GM15510 (cell line): ENCODE results near the gene SLC8A2.

Source experiments
- POLR2A ChIP-seq: IDR thresholded peaks from 3 replicates; pipeline ENCODE4 v1.6.1; 2011; ENCODE audit warnings: borderline replicate concordance; ENCODE audit not compliant: insufficient read length; ENCODE audit errors: extremely low read depth

Gene SLC8A2

DNA sequence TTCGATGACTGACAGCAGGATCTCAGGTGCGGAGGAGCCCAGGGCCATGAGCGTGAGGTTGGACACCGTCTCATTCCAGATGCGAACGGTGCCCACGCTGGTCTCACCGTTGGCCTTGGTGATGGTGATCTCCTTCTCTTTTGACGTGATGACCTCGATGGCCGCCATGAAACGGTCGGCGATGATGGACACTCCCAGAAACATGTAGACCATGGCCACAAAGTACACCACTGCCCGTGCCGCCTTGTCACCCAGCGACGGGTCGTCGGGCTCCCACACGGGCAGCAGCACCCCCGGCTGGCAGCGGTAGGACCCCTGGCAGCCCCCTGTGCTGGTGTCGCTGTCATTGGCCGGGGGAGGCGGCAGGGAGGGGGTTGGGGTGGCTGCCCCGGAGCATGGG is 5.7 kb downstream of the SLC8A2 start:
- TF ChIP-seq POLR2A: no peak

DNA sequence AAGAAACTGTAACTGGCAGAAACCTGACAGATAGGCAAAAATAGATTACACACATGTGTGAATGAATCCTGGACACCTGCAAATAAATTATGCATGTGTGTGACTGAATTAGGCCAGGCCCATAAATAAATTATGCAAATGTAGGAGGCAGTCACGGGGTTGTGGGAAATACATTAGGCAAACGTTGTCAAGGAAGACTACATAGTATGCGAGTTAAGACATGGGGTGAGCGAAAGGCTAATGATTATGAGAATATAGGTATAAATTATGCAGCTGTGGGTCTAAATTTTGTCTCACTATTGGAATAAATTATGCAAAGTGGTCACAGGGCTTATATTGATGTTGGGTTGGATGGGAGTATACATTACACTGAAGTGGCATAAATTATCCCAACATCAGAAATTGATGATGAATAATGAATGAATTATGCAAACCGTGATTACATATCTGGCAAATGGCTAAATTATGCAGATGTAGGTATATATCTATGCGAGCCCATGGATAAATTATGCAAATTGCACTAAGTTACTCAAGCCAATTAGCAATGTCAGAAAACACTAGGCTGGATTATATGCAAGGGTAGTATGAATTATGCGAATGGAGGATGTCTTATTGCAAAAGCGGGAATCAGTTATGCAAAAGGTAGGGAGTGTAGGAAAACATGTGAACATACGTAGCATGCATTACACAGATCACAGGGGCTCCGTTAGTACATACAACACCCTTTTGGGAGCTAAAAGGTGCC is 6.8 kb downstream of the SLC8A2 start:
- TF ChIP-seq POLR2A: no peak

- TF ChIP-seq POLR2A: no peak
These were observed 9.8 kb downstream of the SLC8A2 start for GRCh38 chr19:47461876-47462275.

- TF ChIP-seq POLR2A: no peak
These were observed 12.2 kb downstream of the SLC8A2 start for GRCh38 chr19:47459477-47459876.

- no peak for TF ChIP-seq POLR2A
These were observed 13.0 kb downstream of the SLC8A2 start for GRCh38 chr19:47458672-47459071.

DNA sequence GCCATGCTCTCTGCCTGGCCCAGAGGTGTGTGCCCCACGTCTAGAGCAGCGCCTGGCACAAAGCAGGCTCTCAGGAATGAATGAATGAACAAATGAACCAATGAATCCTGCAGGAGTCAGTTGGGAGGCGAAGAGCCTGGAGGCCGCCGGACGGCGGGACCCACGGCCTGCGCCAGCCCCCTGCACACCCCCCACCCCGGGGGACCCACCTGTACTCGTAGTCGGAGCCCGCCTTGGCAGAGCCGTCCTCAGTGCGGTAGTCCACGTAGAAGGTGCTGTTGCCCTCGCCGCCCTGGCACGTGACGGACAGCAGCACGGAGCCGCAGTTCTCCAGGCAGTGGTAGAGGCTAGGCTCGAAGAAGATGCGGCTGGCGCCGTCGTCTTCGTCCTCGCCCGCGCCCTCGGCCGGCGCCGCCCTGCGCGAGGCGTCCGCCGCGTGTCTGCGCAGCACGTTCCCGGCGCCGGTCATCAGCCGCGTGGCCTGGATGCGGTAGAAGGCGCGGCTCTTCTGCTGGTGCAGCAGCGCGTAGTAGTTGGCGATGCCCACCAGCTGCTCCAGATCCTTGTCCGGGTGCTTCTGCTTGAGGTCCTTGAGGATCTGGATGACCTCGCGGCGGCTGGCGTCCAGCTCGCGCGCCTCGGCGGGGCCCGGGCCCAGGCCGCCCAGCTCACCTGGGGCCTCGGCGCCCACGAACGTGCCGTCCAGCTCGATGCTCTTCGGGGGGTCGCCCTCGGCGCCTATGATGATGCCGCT is 14.8 kb downstream of the SLC8A2 start:
- TF ChIP-seq POLR2A: no peak

DNA sequence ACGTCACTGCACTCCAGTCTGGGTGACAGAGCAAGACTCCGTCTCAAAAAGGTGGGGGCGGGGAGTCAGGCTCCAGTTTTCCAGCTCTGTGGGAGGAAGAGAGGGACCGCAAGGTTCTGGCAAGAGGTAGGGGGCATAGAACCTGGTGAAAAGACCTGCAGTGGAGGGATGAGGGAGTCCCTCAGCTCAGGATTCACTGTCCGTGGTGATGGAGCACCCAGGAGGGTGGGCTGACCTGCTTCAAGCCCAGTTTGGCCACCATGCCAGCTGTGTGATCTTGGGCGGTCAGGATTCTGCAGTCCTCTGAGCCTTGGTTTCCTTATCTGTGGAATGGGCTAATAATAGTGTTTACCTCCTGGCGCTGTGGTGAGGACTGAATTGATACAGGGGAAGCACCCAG is 21.2 kb downstream of the SLC8A2 start:
- no peak for TF ChIP-seq POLR2A

DNA sequence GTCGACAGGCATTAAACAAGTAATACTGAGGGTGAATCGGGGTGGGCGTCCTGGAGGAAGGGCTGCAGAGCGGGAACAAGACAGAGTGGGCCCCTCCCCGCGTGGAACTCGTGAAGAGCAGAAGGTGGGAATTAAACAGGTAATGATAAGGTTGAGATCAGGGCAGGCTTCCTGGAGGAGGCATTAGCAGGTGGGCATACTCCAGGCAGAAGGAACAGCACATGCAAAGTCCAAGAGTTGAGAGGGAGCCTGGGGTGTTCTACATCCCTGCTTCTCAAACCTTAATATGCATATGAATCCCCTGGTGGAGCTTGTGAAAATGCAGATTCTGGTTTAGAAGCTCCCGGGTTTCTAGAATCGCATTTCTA is 23.3 kb downstream of the SLC8A2 start:
- no peak for TF ChIP-seq POLR2A

GRCh38 chr19:47447470-47448359 is 24.0 kb downstream of the SLC8A2 start:
- TF ChIP-seq POLR2A: no peak

DNA sequence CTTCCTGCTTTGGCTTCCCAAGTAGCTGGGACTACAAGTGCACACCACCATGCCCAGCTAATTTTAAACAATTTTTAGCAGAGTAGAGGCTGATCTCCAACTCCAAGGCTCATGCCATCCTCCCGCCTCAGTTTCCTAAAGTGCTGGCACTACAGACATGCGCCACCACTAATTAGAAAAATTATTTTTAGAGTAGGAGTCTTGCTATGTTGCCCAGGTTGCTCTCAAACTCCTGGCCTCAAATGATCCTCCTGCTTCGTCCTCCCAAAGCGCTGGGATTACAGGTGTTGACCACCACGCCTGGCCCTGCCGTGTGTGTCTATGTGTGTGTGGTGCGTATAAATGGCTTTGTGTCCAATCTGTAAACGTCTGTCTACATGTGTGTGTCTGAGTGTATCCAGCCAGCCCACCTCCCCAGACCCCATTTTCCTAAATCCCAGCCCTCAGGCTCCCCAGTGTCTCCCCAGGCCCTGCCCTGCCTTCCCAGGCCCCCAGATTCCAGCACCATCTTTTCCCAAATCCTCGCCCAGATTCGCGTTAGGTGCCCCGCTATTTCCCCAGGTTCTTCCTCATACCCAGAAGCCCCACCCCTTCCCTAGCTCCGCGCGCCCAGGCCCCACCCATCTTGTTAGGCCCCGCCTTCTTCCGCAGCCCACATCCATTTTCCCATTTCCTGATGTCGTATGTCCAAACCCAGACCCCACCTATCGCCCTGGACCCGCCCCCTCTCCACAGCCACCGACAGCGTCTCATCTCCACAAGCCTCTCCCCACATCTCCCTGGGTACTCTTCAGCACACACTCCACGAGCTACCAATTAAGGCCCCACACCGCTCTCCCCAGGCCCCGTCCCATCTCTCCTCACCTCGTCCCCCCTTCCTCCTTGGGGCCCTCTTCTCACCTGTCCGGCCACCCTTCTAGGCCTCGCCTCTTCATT is 24.9 kb downstream of the SLC8A2 start:
- TF ChIP-seq POLR2A: no peak

GRCh38 chr19:47445937-47446402 is 25.7 kb downstream of the SLC8A2 start:
- TF ChIP-seq POLR2A: no peak

GRCh38 chr19:47445527-47445926 is 26.2 kb downstream of the SLC8A2 start:
- no peak for TF ChIP-seq POLR2A

DNA sequence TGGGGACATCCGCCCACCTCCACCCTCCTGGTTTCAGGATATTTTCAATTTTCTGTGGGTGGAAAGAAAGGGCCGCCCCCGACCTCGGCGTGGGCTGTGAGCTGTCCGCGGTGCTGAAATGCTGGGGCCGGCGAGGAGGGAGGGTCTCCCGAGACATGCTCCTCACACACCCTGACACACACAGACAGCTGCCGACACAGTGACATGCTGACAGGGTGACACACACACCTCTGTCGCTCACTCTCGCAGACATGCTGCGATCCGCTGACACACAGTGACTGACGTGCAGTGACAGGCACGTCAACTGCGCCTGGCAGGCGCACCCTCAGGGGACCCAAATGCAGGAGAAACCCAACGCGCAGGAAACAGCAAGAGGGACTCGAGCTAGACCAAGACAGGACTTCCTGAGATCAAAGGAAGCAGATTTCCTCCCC is 27.3 kb downstream of the SLC8A2 start:
- TF ChIP-seq POLR2A: no peak

GRCh38 chr19:47443331-47443730 is 28.4 kb downstream of the SLC8A2 start:
- TF ChIP-seq POLR2A: no peak
